NB4 (cell line): ENCODE data around the gene ST8SIA5.

Experiments
- CTCF ChIP-seq: IDR thresholded peaks from one replicate; pipeline ENCODE4 v1.5.1; 2012; ENCODE audit warnings: low read depth, low read length
- MAX ChIP-seq: IDR thresholded peaks from 2 replicates; pipeline ENCODE4 v1.6.1; 2011; ENCODE audit warnings: low read depth, low read length
- POLR2A ChIP-seq: IDR thresholded peaks from 2 replicates; pipeline ENCODE4 v1.6.1; 2011; ENCODE audit warnings: mild to moderate bottlenecking; ENCODE audit not compliant: insufficient read length; ENCODE audit errors: extremely low read depth

- TF ChIP-seq POLR2A (no peak), CTCF (no peak), MAX (no peak)
Measured at GRCh38 chr18:46705521-46705920, 51.3 kb downstream of the ST8SIA5 start.
